T-cell (primary cell): ENCODE data around the gene MTFMT. TPM values are rescaled to one million over a fixed set of nuclear protein-coding genes. Genes with fewer than 3 reads are reported as not detected.

ENCODE experiments used
- ATAC-seq, 4 experiments: fragments of 200-7000 bp in 3 of 4; fragments of 150-1000 bp in 1 of 4; cut with Tn5 transposase; replicated peaks in 1 of 4; 1 replicate in 3 of 4; 2 replicates in 1 of 4; pipeline ENCODE4 v1.10.0; 2021; ENCODE audit warnings: moderate library complexity in 3 of 4, mild to moderate bottlenecking in 2 of 4, moderate number of reproducible peaks in 1 of 4
- CTCF ChIA-PET, 2 donors: fragments of 300-600 bp; sonication (Branson Sonifier 250); formaldehyde crosslinking; loops; one replicate each; lab custom pipeline; 2022; ENCODE audit warnings: antibody characterized with exemption in 2 of 2; lab: Charles Lee
- POLR2A ChIA-PET, 2 donors: fragments of 300-600 bp; sonication (Branson Sonifier 250); formaldehyde crosslinking; loops; one replicate each; lab custom pipeline; 2022; ENCODE audit warnings: antibody characterized with exemption in 2 of 2; lab: Charles Lee
- DNase-seq, 35 experiments: peaks; one replicate each; pipeline versions ENCODE4 v3.0.0 to v3.0.0-alpha.2; 2013 to 2023
- H3K27ac ChIP-seq: one replicate; pipeline ENCODE4 v1.5.1; 2013; ENCODE audit warnings: low read length
- H3K27me3 ChIP-seq, 2 experiments: replicated peaks in 1 of 2; 1 replicate in 1 of 2; 2 replicates in 1 of 2; pipeline versions ENCODE4 v1.6.1 to v1.7.0; 2013; ENCODE audit warnings: low read length in 1 of 2, mixed read lengths in 1 of 2; ENCODE audit not compliant: control insufficient read depth in 2 of 2, insufficient read depth in 2 of 2; ENCODE audit errors: extremely low read depth in 1 of 2
- H3K36me3 ChIP-seq, 2 donors: 1 replicate in 1 of 2; 2 replicates in 1 of 2; pipeline versions ENCODE4 v1.6.1 to v1.7.0; 2013; ENCODE audit warnings: low read length in 1 of 2; ENCODE audit not compliant: control insufficient read depth in 2 of 2, insufficient read depth in 1 of 2; ENCODE audit errors: extremely low read depth in 1 of 2
- H3K4me1 ChIP-seq, 2 experiments: 1 replicate in 1 of 2; 2 replicates in 1 of 2; pipeline versions ENCODE4 v1.6.1 to v1.7.0; 2013; ENCODE audit warnings: low read length in 2 of 2, mixed read lengths in 1 of 2; ENCODE audit not compliant: insufficient read depth in 2 of 2, control insufficient read depth in 1 of 2; ENCODE audit errors: extremely low read depth in 1 of 2
- H3K4me3 ChIP-seq, 2 donors: 1 replicate in 1 of 2; 2 replicates in 1 of 2; pipeline versions ENCODE4 v1.5.1 to v1.7.0; 2013; ENCODE audit warnings: mild to moderate bottlenecking in 2 of 2, low read length in 1 of 2, moderate library complexity in 1 of 2; ENCODE audit not compliant: control insufficient read depth in 1 of 2; ENCODE audit errors: extremely low read depth in 1 of 2
- H3K9me3 ChIP-seq: 2 replicates; pipeline ENCODE4 v1.7.0; 2013
- H3K27ac Mint-ChIP-seq, 2 donors: one replicate each; pipeline ENCODE4 v1.8.0; 2020 to 2021; ENCODE audit warnings: mild to moderate bottlenecking in 2 of 2, mixed read lengths in 2 of 2
- H3K27me3 Mint-ChIP-seq, 2 donors: one replicate each; pipeline ENCODE4 v1.8.0; 2021 to 2022; ENCODE audit warnings: mixed read lengths in 2 of 2
- H3K36me3 Mint-ChIP-seq: one replicate; pipeline ENCODE4 v1.8.0; 2021; ENCODE audit warnings: mixed read lengths
- H3K4me1 Mint-ChIP-seq, 3 donors: one replicate each; pipeline ENCODE4 v1.8.0; 2020 to 2022; ENCODE audit warnings: mixed read lengths in 3 of 3, mild to moderate bottlenecking in 1 of 3
- H3K4me3 Mint-ChIP-seq, 3 donors: one replicate each; pipeline ENCODE4 v1.8.0; 2020 to 2022; ENCODE audit warnings: mild to moderate bottlenecking in 3 of 3, mixed read lengths in 3 of 3, moderate library complexity in 3 of 3
- H3K9me3 Mint-ChIP-seq, 3 donors: one replicate each; pipeline ENCODE4 v1.8.0; 2020 to 2022; ENCODE audit warnings: mixed read lengths in 3 of 3
- WGBS: methylation state at CpG from one replicate; pipeline ENCODE4 v1.1.5; 2013; ENCODE audit warnings: missing lambda C conversion rate; ENCODE audit not compliant: insufficient coverage; 5-methylcytosine and 5-hydroxymethylcytosine counted together
- total RNA-seq, 35 experiments: library from RNA in 6 of 35; stranded (reverse) in 6 of 35; fragments of 120-200 nt in 1 of 35; gene quantifications; one replicate each; pipeline versions ENCODE4 v1.2.1 to v1.2.4 and lab custom pipeline; 2013 to 2026

MTFMT gene
- total RNA-seq, 5 donors from 2014 or later (not counting 1 experiment from before 2014, with no cell fraction given), result 10.3 to 22.0 (median 19.2) TPM

DNA sequence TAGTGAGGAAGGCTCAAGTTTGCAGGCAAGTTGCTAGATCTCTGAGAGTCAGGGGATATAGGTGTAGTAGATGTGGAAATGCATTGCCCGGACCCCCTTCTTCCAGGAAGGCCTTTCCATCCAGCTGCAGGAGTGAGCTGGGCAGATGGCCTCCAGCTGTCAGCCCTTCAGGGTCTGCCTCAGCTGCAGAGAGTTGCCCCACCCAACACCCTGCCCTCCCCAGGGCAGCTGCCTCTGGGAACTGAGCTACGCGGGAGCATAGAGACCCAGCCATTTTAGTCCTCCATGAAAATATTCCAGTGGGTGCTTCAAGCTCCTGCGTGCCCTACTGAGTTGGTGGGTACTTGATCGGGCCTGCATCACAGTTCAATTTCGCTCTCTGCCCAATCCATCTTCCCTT lies 69.3 kb downstream of the MTFMT start:
- Mint-ChIP-seq H3K27me3 (no peaks in the 10 kb centered on the region), H3K27ac (no peak overlapping the region), H3K36me3 (peaks cover 61% of the 10 kb centered on the region), H3K9me3 (no peaks in the 10 kb centered on the region), H3K4me1 (no peaks in the 10 kb centered on the region), H3K4me3 (no peak overlapping the region)
- Histone ChIP-seq H3K4me3 (no peak overlapping the region), H3K36me3 (peaks cover 23 to 78% of the 10 kb centered on the region in 2 donors), H3K27me3 (no peaks in the 10 kb centered on the region), H3K27ac (no peak overlapping the region), H3K9me3 (no peaks in the 10 kb centered on the region), H3K4me1 (no peaks in the 10 kb centered on the region)
- no CpG with 5 or more reads among the region's 6 CpGs for WGBS
- ATAC-seq (no peak), DNase-seq (no peak)
- ChIA-PET CTCF (no interaction called here), POLR2A (interaction anchor here in 1 of 2 donors (0.6 kb wide), 1 partner anchor 836 kb away, joined by 4 read pairs; no protein-coding TSS in a partner anchor)

DNA sequence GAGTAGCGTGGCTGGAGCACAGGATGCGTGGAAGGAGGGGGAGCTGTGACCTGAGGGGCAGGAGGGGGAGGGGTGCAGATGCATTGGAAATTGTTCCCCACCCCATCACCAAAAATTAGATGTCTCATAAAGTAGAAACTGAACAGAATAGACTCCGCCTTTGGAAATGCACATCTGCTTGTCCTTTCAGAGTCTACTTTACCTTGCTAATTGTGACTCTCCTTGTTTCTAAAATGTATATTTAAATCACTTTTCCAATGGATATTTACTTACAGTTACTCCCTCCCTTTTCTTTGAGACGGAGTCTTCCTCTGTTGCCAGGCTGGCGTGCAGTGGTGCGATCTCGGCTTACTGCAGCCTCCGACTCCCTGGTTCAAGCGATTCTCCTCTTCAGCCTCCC lies 70.3 kb downstream of the MTFMT start:
- Mint-ChIP-seq H3K9me3 (no peaks in the 10 kb centered on the region), H3K4me3 (no peak overlapping the region), H3K27me3 (no peaks in the 10 kb centered on the region), H3K36me3 (peaks cover 52% of the 10 kb centered on the region), H3K4me1 (peaks cover 0 to 10% (median 9%) of the 10 kb centered on the region in 3 donors), H3K27ac (peak overlapping the region in 1 of 2 donors; percentile 65)
- DNase-seq (no peak), ATAC-seq (no peak)
- no peaks in the 10 kb centered on the region for H3K27me3 ChIP-seq
- ChIA-PET POLR2A (no interaction called here), CTCF (no interaction called here)
- peaks cover 18 to 72% of the 10 kb centered on the region in 2 donors for H3K36me3 ChIP-seq
- H3K4me3 ChIP-seq, result no peak overlapping the region
- no peak overlapping the region for H3K27ac ChIP-seq
- H3K9me3 ChIP-seq, result no peaks in the 10 kb centered on the region
- 93% methylated on average over 3 of the region's 9 CpGs for WGBS
- no peaks in the 10 kb centered on the region for H3K4me1 ChIP-seq

DNA sequence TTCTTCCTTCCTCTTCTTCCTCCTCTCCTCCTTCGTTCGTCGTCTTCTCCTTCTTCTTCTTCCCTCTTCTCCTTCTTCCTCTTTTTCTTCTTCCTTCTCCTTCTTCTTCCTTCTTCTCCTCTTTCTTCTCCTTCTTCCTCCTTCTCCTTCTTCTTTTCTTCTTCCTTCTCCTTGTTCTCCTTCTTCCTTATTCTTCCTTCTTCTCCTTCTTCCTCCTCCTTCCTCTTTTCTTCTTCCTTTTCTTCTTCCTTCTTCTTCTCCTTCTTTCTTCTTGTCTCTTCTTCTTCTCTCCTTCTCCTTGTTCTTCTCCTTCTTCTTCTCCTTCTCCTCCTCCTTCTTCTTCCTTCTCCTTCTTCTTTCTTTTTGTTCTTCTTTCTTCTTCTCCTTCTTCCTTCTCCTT lies 75.0 kb downstream of the MTFMT start:
- no peaks in the 10 kb centered on the region for H3K9me3 ChIP-seq
- DNase-seq (no peak), ATAC-seq (no peak)
- CTCF ChIA-PET, result no interaction called here
- WGBS, result 98% methylated on average over 2 of the region's 3 CpGs
- peaks cover 14% of the 10 kb centered on the region for H3K36me3 Mint-ChIP-seq
- H3K27me3 ChIP-seq, result no peaks in the 10 kb centered on the region
- no peak overlapping the region for H3K4me3 ChIP-seq
- no peak overlapping the region for H3K4me3 Mint-ChIP-seq
- no peaks in the 10 kb centered on the region for H3K9me3 Mint-ChIP-seq
- peaks cover 4 to 39% (median 28%) of the 10 kb centered on the region in 3 donors for H3K4me1 Mint-ChIP-seq
- peaks cover 12 to 31% of the 10 kb centered on the region in 2 donors for H3K36me3 ChIP-seq
- H3K27ac ChIP-seq, result no peak overlapping the region
- H3K27me3 Mint-ChIP-seq, result no peaks in the 10 kb centered on the region
- POLR2A ChIA-PET, result no interaction called here
- no peaks in the 10 kb centered on the region for H3K4me1 ChIP-seq
- peak overlapping the region; percentile 79 to 84 for H3K27ac Mint-ChIP-seq

GRCh38 chr15:64951777-64952418 lies 77.5 kb downstream of the MTFMT start:
- POLR2A ChIA-PET, result no interaction called here
- ATAC-seq, result no peak
- peaks cover 4% of the 10 kb centered on the region for H3K36me3 Mint-ChIP-seq

More at GRCh38 chr15:64951777-64952418, 77.5 kb downstream of the MTFMT start:
- H3K4me3 Mint-ChIP-seq, result no peak overlapping the region
- no peak for DNase-seq
- CTCF ChIA-PET, result no interaction called here
- H3K9me3 ChIP-seq, result no peaks in the 10 kb centered on the region
- H3K4me3 ChIP-seq, result no peak overlapping the region
- no peaks in the 10 kb centered on the region for H3K9me3 Mint-ChIP-seq
- peak overlapping the region; percentile 60 to 68 for H3K27ac Mint-ChIP-seq
- no peaks in the 10 kb centered on the region for H3K27me3 ChIP-seq
- no peaks in the 10 kb centered on the region for H3K4me1 ChIP-seq
- no peaks in the 10 kb centered on the region for H3K27me3 Mint-ChIP-seq
- peaks cover 3 to 14% of the 10 kb centered on the region in 2 donors for H3K36me3 ChIP-seq
- 100% methylated on average over 2 of the region's 2 CpGs for WGBS
- no peak overlapping the region for H3K27ac ChIP-seq
- H3K4me1 Mint-ChIP-seq, result peaks cover 4 to 39% (median 28%) of the 10 kb centered on the region in 3 donors

Other genes starting within 250 kb of the MTFMT start
- gene PIF1, start 204.0 kb downstream of the MTFMT start, total RNA-seq, result 1 to 10 TPM in 3 of 5 donors, under 1 TPM in 2; 0.88 to 4.1 (median 1.1) TPM
- gene PLEKHO2, start 187.7 kb downstream of the MTFMT start, total RNA-seq, result 10 to 100 TPM in 4 of 5 donors, 1 to 10 TPM in 1; 9.2 to 22.7 (median 17.1) TPM
- 10 to 100 TPM in 2 of 5 donors, 1 to 10 TPM in 3; 1.7 to 13.4 (median 7.9) TPM for gene ANKDD1A, start 117.7 kb downstream of the MTFMT start, total RNA-seq
- 10 to 100 TPM; 40.1 to 58.4 (median 49.0) TPM for gene SPG21, start 39.7 kb downstream of the MTFMT start, total RNA-seq
- not detected for gene SLC51B, start 15.7 kb upstream of the MTFMT start, total RNA-seq
- gene RASL12, start 38.4 kb upstream of the MTFMT start, total RNA-seq, result under 1 TPM in 2 of 5 donors, not detected in 3; 0.09 to 0.18 TPM
- not detected for gene KBTBD13, start 47.1 kb upstream of the MTFMT start, total RNA-seq
- gene UBAP1L, start 85.6 kb upstream of the MTFMT start, total RNA-seq, result 10 to 100 TPM; 12.5 to 15.1 (median 13.2) TPM
- gene PDCD7, start 104.2 kb upstream of the MTFMT start, total RNA-seq, result 10 to 100 TPM; 33.2 to 43.6 (median 36.7) TPM
- gene CLPX, start 155.7 kb upstream of the MTFMT start, total RNA-seq, result 10 to 100 TPM; 32.6 to 54.4 (median 51.1) TPM
- under 1 TPM; 0.16 to 0.67 (median 0.36) TPM for gene CILP, start 181.8 kb upstream of the MTFMT start, total RNA-seq